ENCODE measurements around the gene ARFGAP1. TPM values are rescaled to one million over a fixed set of nuclear protein-coding genes. Genes with fewer than 3 reads are reported as not detected.

ARFGAP1 gene
- polyA plus RNA-seq, 2 of the 4 experiments (the other 2 are of a cell fraction), result 41.0 to 106 TPM

DNA sequence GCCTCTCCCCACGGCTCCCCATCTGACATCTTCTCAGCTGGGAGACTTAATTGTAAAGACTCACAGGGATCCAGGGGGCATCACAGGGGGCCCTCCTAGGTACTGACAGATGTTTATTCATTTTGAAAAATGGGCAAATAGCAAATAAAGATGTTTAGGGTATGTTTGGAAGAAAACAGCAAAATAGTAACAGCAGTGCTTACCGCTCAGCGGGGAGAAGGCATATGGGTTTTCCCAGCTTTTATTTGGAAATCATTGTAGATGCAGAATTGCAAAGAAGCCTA is 39.6 kb upstream of the ARFGAP1 start:
- peaks cover 95% of the 10 kb centered on the region for H3K4me1 ChIP-seq
- H3K4me3 ChIP-seq, result no peak overlapping the region
- peak overlapping the region; percentile 73 for H3K4me2 ChIP-seq
- FAIRE-seq (no peak), ATAC-seq (no peak; a peak in 1 of 6 replicates), DNase-seq (ENCODE audit: low read depth in 1 of 2, low spot score in 1 of 2) (peak in 1 of 2 experiments; percentile 69)
- ChIA-PET POLR2A (interaction anchor here (0.9 to 1.7 kb wide), 3 partner anchors 9 to 287 kb away, joined by 3 to 13 read pairs (median 3); partner anchors contain the start of genes PPDPF and YTHDF1), CTCF (interaction anchor here (1.0 to 8.9 kb wide), 11 partner anchors 9 to 305 kb away, joined by 3 to 178 read pairs (median 4); partner anchors contain the start of genes NKAIN4, PTK6 and YTHDF1)
- H3K9me3 ChIP-seq, result no peaks in the 10 kb centered on the region
- H3K27ac ChIP-seq, result peak overlapping the region; percentile 96 to 99
- WGBS (ENCODE audit: missing lambda C conversion rate), result 19% methylated on average over 3 of the region's 3 CpGs
- TF ChIP-seq MYC (IDR thresholded peaks at IDR 0.05; ENCODE audit: borderline replicate concordance, low read length) (no peak), RARB (CRISPR knock-in tag; IDR thresholded peaks at IDR 0.05) (peak; percentile 40; the same call in 1 of the 2 replicates), FOSB (CRISPR knock-in tag; IDR thresholded peaks at IDR 0.05) (no peak), HOXB5 (CRISPR knock-in tag; IDR thresholded peaks at IDR 0.05) (peak; percentile 55; the same call in 1 of the 2 replicates), CBX8 (IDR thresholded peaks at IDR 0.05) (no peak), CHD2 (IDR thresholded peaks at IDR 0.05; ENCODE audit: low read length, partially characterized antibody) (no peak), FOSL2 (IDR thresholded peaks at IDR 0.05) (no peak), FOSL2 (CRISPR knock-in tag; IDR thresholded peaks at IDR 0.05) (no peak), TFCP2L1 (CRISPR knock-in tag; IDR thresholded peaks at IDR 0.05) (no peak)

DNA sequence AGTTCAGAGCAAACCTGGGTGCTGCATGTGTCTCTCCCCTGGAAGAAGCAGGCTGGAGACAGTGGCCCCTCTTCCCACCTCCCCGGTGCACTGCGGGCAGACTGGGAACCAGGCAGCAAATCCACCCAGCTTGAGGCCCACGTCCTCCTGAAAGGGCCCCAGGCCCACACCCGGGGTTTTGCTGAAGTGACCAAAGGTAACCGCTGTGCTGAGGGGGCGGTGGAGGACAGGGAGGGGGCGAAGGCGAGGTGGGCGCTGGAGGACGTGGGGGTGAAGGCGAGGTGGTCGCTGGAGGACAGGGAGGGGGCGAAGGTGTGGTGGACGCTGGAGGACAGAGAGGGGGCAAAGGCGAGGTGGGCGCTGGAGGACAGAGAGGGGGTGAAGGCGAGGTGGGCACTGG is 38.7 kb upstream of the ARFGAP1 start:
- Histone ChIP-seq H3K4me1 (peaks cover 98% of the 10 kb centered on the region), H3K9me3 (no peaks in the 10 kb centered on the region), H3K4me3 (no peak overlapping the region), H3K27ac (peak overlapping the region; percentile 96 to 99), H3K4me2 (peak overlapping the region; percentile 73)
- ChIA-PET CTCF (interaction anchor here (1.0 to 8.9 kb wide), 10 partner anchors 10 to 76 kb away, joined by 3 to 178 read pairs (median 6); partner anchors contain the start of genes NKAIN4 and YTHDF1), POLR2A (interaction anchor here (1.7 kb wide), 1 partner anchor 10 kb away, joined by 13 read pairs; no protein-coding TSS in a partner anchor)
- no peak for TF ChIP-seq NPAS2 (CRISPR knock-in tag; IDR thresholded peaks at IDR 0.05; ENCODE audit: borderline replicate concordance)
- no peak for TF ChIP-seq HEYL (CRISPR knock-in tag; IDR thresholded peaks at IDR 0.05)
- TF ChIP-seq, protein P1, sequence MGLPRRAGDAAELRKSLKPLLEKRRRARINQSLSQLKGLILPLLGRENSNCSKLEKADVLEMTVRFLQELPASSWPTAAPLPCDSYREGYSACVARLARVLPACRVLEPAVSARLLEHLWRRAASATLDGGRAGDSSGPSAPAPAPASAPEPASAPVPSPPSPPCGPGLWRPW (IDR thresholded peaks at IDR 0.05), result no peak
- TF ChIP-seq ZNF302 (CRISPR knock-in tag; IDR thresholded peaks at IDR 0.05), result no peak
- no peak for TF ChIP-seq RAD21 (conservative IDR thresholded peaks at IDR 0.05 in 1 of 2, IDR thresholded peaks at IDR 0.05 in 1 of 2)
- no peak for TF ChIP-seq SMC3 (IDR thresholded peaks at IDR 0.05)
- TF ChIP-seq, protein P2, sequence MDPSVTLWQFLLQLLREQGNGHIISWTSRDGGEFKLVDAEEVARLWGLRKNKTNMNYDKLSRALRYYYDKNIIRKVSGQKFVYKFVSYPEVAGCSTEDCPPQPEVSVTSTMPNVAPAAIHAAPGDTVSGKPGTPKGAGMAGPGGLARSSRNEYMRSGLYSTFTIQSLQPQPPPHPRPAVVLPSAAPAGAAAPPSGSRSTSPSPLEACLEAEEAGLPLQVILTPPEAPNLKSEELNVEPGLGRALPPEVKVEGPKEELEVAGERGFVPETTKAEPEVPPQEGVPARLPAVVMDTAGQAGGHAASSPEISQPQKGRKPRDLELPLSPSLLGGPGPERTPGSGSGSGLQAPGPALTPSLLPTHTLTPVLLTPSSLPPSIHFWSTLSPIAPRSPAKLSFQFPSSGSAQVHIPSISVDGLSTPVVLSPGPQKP (IDR thresholded peaks at IDR 0.05; ENCODE audit: low read depth, low read length), result no peak
- FAIRE-seq (no peak), DNase-seq (ENCODE audit: low read depth in 1 of 2, low spot score in 1 of 2) (no peak), ATAC-seq (no peak)
- 93% methylated on average over 13 of the region's 17 CpGs for WGBS (ENCODE audit: missing lambda C conversion rate)

DNA sequence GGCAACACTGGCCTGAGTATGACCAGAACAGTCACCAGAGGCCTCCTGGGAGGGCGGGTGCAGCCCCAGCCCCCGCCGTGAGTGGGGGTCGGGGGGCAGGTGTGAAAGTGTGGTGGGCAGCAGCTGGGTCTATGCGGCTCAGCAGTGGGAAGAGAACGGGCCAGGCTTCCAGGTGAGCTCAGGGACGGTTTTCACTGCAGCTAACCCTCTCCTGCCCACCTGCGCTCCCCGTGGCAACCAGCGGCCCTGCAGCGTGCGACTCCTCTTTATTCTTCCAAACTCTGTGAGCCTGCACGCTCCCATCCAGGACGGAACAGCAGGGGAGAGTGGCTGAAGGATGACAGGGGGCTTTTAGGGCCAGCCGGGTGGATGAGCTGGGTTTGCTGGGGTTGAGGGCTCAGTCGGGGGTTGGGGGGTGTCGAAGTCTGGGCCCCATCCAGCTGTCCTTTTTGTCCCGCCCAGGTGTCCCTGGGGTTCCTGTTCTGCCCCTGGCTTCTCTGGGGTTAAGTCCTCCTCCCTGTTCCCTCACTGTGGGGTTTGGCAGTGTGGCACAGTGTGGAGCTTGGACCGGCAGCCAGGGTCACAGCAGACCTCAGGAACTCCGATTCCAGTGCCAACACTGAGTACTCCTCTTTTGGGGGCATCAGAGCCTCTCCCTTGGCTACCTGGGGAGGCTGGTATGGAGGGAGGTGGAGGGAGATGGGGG is 37.8 kb upstream of the ARFGAP1 start:
- TF ChIP-seq, protein P3, sequence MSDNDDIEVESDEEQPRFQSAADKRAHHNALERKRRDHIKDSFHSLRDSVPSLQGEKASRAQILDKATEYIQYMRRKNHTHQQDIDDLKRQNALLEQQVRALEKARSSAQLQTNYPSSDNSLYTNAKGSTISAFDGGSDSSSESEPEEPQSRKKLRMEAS (IDR thresholded peaks at IDR 0.05), result peak; percentile 54
- TF ChIP-seq, protein P4, sequence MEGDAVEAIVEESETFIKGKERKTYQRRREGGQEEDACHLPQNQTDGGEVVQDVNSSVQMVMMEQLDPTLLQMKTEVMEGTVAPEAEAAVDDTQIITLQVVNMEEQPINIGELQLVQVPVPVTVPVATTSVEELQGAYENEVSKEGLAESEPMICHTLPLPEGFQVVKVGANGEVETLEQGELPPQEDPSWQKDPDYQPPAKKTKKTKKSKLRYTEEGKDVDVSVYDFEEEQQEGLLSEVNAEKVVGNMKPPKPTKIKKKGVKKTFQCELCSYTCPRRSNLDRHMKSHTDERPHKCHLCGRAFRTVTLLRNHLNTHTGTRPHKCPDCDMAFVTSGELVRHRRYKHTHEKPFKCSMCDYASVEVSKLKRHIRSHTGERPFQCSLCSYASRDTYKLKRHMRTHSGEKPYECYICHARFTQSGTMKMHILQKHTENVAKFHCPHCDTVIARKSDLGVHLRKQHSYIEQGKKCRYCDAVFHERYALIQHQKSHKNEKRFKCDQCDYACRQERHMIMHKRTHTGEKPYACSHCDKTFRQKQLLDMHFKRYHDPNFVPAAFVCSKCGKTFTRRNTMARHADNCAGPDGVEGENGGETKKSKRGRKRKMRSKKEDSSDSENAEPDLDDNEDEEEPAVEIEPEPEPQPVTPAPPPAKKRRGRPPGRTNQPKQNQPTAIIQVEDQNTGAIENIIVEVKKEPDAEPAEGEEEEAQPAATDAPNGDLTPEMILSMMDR (IDR thresholded peaks at IDR 0.05), result peak; percentile 33; the same call in 2 of the 3 replicates
- no peak for TF ChIP-seq RARB (CRISPR knock-in tag; IDR thresholded peaks at IDR 0.05)
- 0 out of 3 replicates have a peak, but pooled peaks have one; percentile 1 for TF ChIP-seq SMC3 (IDR thresholded peaks at IDR 0.05)
- TF ChIP-seq TFCP2L1 (CRISPR knock-in tag; IDR thresholded peaks at IDR 0.05), result no peak
- TF ChIP-seq RAD21 (conservative IDR thresholded peaks at IDR 0.05 in 1 of 2, IDR thresholded peaks at IDR 0.05 in 1 of 2), result peak in 1 of 2 experiments; percentile 34; a peak in 4 of 5 replicates
- DNase-seq (ENCODE audit: low read depth in 1 of 2, low spot score in 1 of 2) (peak; percentile 63 to 78), ATAC-seq (peak; percentile 48 to 67), FAIRE-seq (no peak)
- CTCF ChIA-PET, result interaction anchor here (0.6 to 8.9 kb wide), 16 partner anchors 10 to 162 kb away, joined by 3 to 178 read pairs (median 6); partner anchors contain the start of genes NKAIN4 and YTHDF1
- no peaks in the 10 kb centered on the region for H3K9me3 ChIP-seq
- POLR2A ChIA-PET, result interaction anchor here (1.8 to 2.0 kb wide), 2 partner anchors 11 to 18 kb away, joined by 6 to 14 read pairs; no protein-coding TSS in a partner anchor
- WGBS (ENCODE audit: missing lambda C conversion rate), result 9% methylated on average over 15 of the region's 20 CpGs
- H3K4me1 ChIP-seq, result peaks cover 92% of the 10 kb centered on the region
- peak overlapping the region; percentile 96 to 99 for H3K27ac ChIP-seq
- H3K4me3 ChIP-seq, result no peak overlapping the region
- peak overlapping the region; percentile 73 for H3K4me2 ChIP-seq
